GM19240 (cell line): ENCODE measurements around the gene PCBP2.
A peak's percentile ranks its signal among the peaks of the same experiment; 100 is the strongest.
"Not testable (repeated sequence)": the region's sequence is repeated elsewhere in the genome, so short reads cannot be mapped to it uniquely, and the experiment has no call there.

Experiments
- DNase-seq: peaks from one replicate; pipeline ENCODE4 v3.0.0; 2011; ENCODE audit warnings: low spot score; ENCODE audit not compliant: insufficient read length

Gene PCBP2

DNA sequence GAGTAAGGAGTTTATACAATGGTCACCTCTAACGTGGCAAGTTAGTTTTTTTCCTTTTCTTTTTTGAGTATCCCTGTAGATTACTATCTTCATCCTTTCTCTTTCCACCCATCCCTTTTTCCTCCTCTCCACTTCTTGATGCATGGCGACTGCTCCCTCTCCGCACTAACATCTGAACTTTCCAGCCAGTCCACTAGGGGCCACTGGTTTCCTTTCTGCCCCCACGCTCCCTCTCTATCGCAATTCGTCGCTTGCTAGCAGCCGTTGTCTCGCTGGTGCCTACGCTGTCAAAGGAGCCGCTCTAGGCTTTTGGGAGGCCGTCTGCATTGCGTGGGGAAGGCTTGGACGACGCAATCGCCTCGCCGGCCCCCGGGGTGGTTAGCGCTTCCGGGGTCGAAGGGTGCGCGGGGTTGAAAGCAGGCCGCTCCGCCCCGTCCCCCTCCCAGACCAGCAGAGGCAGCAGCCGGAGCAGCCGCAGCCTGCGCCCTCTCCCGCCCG lies at the start of gene PCBP2:
TSS of gene PCBP2 (plus strand) at position 442 of the 498 bp plus-strand sequence. CDS start 2,699 bp downstream, outside the sequence.
- peak; percentile 87 for DNase-seq

DNA sequence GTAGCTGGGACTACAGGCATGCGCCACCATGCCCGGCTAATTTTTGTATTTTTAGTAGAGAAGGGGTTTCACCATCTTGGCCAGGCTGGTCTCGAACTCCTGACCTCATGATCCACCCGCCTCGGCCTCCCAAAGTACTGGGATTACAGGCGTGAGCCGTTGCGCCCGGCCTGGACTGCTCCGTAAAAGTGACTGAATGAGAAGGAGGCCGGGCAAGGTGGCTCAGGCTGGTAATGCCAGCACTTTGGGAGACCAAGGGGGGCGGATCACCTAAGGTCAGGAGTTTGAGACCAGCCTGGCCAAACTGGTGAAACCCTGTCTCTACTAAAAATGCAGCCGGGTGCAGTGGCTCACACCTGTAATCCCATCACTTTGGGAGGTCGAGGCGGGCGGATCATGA lies 49.6 kb upstream of the PCBP2 start:
- not testable (repeated sequence) for DNase-seq

DNA sequence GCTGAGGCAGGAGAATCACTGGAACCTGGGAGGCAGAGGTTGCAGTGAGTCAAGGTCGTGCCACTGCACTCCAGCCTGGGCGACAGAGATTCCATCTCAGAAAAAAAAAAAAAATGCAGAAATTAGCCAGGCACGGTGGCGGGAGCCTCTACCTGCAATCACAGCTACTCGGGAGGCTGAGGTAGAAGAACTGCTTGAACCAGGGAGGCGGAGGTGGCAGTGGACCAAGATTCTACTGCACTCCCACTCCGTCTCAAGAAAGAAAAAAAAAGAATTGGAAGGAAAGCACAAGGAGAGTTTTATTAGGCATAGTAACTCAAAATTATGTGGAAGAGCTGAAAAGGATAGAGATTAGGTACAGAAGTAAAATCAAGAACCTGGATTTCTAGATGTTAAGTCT lies 49.0 kb upstream of the PCBP2 start:
- no peak for DNase-seq

DNA sequence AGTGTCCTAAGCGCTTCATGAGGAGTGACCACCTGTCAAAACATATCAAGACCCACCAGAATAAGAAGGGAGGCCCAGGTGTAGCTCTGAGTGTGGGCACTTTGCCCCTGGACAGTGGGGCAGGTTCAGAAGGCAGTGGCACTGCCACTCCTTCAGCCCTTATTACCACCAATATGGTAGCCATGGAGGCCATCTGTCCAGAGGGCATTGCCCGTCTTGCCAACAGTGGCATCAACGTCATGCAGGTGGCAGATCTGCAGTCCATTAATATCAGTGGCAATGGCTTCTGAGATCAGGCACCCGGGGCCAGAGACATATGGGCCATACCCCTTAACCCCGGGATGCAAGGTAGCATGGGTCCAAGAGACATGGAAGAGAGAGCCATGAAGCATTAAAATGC lies 41.0 kb upstream of the PCBP2 start:
- DNase-seq: no peak

DNA sequence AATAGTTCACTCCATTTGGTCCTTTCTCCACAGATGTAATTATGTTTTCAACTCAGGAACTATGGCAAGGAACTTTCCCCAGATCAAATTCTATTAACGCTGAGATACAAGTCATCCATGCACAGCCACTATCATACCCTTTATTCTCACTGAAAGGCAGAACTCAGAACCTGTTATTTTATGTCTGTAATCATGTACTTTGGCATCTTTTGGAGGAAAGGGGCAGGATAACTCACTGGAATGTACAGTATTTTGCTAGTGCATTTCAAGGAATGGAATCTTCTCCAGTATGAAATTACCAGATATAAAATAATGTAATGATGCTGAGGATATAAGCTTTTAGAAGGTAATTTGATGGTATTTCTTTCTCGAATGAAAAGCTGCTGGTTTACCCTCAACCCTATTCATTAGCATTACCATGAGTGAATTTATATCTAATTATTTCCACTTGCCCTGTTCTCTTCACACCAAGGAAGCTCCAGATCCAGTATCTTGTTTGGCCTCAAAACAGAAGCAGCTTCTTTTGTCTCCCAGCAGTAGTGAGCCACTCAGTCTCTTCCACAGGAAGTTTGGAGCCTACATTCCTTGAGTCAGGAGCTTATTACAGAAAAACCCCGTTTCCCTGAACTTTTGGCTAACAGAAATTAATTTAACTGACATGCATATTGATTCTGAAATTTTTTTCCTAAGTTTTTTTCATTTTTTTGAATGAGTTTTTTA lies 38.3 kb upstream of the PCBP2 start:
- no peak for DNase-seq

DNA sequence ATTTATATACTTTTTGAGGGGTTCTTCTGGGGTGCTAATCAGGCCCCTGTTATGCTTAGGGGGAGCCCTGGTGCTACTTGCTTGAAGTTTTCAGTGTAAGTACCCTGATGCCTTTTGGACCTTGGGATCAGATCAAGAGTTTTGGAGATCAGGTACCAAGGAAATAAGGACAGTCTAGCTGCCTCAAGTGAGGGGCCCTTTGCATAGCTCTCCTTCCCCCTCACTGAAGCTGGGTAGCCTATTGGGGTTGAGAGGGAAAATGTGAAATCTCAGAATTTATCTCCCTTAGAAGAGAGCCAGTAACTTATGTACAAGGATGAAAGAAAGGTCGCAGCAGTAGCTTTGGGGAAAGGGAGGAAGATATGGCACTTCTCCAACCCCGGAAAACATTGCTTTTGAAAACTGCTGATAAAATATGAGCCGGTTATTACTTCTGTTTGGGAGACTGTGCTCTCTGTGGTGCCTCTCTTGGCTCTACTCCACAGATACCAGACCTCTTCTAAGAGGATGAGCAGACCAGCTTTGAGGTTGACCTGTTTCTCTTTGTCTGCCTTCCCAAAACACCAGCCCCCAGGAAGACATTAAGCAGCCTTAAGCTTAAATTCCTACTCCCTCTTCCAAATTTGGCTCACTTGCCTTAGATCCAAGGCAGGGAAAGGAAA lies 37.0 kb upstream of the PCBP2 start:
- no peak for DNase-seq

DNA sequence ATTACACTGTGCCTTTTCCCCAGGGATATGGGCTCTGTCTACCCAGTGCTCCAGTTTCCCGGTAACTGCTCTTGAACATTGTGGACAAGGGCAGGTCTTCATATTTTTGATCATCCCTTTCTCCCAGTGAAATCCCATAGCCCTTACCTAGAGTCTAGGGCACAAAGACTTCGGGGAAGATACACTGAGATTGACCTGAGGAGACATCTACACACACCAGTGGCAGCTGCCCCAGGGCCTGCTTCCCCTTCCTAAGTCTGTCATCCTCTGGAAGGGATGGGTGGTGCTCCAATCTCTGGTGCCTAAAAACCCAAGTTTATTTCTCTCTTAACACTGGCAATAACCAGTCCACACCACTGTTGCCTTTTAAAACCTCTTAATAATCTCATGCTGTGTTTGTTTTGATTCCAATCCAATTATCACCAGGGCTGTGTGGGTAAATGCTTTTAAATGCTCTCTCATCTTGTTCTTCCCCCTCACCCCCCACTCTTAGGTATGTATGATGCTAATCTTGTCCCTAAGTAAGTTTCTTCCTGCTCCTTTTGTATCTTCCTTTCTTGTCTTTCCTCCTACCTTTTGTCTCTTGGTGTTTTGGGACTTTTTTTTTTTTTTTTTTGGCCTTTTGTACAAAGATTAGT lies 36.0 kb upstream of the PCBP2 start:
- DNase-seq: not testable (repeated sequence)

DNA sequence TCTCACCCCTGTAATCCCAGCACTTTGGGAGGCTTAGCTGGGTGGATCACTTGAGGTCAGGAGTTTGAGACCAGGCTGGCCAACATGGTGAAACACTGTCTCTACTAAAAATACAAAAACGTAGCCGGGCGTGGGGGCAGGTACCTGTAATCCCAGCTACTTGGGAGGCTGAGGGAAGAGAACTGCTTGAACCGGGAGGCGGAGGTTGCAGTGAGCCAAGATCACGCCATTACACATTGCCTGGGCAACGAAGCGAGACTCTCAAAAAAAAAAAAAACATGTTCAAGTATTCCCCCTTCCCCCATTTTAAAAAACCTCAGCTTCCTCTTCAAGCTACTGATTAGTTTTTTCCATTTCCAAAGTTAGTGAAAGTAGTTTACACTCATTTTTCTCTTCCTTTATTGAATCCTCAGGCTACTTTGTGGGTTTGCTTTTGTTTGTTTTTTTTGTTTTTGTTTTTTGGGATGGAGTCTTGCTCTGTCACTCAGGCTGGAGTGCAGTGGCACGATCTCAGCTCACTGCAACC lies 34.5 kb upstream of the PCBP2 start:
- DNase-seq: not testable (repeated sequence)

DNA sequence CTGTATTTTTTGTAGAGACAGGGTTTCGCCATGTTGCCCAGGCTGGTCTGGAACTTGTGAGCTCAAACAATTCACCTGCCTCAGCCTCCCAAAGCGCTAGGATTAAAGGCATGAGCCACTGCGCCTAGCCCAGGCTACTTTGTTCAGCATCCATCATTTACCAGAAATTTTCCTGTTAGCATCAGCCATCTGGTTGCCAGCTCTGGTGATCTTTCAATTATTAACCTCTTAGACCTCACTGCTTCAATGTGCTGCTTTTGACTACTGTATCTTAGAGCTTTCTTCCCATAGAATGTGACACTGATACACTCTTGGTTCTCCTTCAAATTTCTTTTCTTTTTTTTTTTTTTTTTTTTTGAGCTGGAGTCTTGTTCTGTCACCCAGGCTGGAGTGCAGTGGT lies 33.7 kb upstream of the PCBP2 start:
- DNase-seq: no peak

DNA sequence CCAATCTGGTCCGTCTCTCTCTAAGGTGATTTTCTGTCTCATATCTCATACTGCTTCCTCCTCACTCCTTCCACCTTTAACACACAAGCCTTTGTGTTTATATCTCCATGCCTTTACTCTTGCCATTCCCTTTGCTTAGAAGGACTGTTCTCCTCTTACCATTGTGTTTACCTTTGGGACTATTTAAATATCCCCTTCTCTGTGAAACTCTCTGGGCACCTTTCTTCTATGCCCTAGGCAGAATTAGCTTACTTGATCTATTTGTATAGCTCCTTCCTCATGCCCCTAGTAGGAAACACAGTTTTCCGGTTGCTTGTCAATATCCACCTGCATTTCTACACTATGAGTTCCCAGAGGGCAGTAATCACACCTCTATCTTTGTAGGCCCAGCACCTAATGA lies 32.1 kb upstream of the PCBP2 start:
- DNase-seq: no peak

DNA sequence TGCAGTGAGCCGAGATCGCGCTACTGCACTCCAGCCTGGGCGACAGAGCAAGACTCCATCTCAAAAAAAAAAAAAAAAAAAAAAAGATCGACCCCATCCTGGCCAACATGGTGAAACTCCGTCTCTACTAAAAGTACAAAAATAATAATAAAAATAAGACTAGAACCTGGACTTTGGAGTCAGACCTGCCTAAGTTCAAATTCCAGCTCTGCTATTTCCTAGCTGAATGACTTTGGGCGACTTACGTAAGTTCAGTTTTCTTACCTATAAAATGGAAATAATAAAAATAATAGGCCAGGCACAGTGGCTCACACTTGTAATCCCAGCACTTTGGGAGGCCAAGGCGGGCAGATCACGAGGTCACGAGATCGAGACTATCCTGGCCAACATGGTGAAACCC lies 29.7 kb upstream of the PCBP2 start:
- not testable (repeated sequence) for DNase-seq

DNA sequence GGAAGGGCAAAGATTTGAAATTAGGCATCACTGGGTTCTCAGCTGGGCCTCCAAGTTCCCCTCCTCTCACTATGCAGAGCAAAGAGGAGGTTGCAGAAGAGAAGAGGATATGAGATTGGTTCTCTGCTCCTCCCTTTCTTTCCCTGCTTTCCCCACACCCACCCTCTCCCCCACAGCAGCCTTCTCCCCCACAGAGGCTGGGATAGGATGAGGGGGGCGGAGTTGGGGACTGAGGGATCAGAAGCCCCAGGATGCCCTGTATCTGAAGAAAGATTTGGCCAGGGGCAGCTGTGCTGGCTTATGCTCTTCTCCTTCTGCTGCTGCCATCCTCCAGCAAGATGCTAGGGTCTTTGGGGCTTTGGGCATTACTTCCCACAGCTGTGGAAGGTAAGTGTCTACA lies 28.3 kb upstream of the PCBP2 start, which contains the start of gene AMHR2:
TSS of gene AMHR2 (plus strand) at position 259 of the 400 bp plus-strand sequence. CDS start at position 339, 80 bp downstream.
- no peak for DNase-seq

DNA sequence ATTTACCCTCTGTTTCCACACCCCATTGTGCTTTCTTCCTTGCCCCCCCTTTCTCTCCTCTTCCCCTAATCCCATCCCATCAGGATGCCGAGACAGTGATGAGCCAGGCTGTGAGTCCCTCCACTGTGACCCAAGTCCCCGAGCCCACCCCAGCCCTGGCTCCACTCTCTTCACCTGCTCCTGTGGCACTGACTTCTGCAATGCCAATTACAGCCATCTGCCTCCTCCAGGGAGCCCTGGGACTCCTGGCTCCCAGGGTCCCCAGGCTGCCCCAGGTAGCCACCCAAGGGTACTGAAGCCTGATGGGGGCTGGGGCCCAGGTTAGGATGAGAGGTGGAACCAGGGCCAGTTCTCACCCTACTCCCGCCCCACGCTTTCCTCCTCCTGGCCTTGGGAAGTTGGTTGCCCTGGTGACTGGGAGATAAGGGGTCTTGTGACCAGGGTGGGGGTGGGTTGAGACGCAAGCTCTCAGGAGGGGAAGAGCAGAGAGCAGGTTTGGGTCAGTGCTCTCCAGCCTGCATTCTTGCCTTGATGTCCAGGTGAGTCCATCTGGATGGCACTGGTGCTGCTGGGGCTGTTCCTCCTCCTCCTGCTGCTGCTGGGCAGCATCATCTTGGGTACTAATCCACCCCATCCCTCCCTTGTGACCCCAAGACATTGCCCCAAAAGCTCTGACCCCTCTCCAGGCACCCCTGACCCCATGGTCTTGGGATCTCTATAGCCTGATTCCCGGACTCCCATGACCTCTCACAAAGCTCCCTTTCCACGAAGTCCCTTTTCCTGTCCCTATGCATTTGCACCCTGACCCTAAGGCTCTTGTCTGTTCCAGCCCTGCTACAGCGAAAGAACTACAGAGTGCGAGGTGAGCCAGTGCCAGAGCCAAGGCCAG lies 27.0 kb upstream of the PCBP2 start:
- DNase-seq: no peak

DNA sequence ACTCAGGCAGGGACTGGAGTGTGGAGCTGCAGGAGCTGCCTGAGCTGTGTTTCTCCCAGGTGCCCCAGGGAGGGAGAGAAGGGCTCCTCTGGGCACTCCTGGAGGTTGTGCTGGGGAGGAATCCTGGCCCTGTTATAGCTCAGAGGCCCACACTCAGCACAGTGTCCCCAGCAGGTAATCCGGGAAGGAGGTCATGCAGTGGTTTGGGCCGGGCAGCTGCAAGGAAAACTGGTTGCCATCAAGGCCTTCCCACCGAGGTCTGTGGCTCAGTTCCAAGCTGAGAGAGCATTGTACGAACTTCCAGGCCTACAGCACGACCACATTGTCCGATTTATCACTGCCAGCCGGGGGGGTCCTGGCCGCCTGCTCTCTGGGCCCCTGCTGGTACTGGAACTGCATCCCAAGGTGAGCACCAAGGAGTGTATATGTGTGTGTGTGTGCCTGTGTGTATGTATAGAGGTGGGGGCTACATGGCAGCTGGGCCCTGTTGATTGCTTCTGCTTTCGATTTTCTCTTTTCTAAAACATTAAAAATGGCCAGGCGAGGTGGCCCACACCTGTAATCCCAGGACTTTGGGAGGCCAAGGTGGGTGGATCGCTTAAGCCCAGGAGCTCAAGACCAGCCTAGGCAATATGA lies 26.3 kb upstream of the PCBP2 start:
- no peak for DNase-seq

DNA sequence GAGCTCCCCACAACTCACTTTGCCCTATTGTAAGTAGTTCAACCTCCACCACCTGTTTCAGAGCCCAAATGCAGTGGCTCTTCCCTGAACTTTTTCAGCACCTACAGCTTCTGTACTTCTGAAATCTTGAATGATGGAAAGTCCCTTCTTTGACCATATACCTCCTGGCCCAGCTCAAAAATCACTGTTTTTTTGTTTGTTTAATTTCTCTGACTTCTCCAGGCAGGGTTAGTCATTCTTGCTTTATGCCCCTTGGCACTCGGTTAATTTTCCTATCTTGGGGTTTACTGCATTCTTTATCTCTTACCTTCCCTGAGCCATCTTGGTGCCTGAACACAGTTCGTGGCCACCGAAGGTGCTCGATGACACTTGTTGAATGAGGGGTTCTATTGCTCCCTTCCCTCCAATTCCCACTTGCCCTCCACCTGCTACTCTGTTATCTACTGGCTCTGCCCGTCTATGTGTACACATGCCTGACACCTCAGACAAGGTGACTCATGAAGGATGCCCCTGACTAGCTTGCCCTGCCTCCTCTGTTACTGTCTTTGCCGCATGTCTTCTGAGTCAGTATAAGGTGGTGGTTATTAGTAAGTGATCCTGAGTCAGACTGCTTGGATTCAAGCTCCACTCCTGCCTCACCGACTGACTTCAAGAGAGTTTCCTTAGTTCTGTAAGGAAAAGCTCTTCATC lies 23.9 kb upstream of the PCBP2 start:
- no peak for DNase-seq

DNA sequence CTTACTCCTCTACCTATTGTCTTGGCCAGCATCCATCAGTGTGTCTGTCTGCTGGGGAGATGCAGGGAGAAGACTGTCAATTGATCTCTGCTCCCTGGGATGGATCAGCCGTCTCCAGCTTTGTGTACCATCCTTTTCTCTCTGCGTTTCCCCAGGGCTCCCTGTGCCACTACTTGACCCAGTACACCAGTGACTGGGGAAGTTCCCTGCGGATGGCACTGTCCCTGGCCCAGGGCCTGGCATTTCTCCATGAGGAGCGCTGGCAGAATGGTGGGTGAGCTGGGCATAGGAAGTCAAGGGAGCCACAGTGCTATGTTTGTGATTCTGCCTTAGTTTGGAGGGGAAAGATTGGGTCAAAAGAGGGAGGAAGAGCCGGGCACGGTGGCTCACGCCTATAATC lies 23.2 kb upstream of the PCBP2 start:
- no peak for DNase-seq

DNA sequence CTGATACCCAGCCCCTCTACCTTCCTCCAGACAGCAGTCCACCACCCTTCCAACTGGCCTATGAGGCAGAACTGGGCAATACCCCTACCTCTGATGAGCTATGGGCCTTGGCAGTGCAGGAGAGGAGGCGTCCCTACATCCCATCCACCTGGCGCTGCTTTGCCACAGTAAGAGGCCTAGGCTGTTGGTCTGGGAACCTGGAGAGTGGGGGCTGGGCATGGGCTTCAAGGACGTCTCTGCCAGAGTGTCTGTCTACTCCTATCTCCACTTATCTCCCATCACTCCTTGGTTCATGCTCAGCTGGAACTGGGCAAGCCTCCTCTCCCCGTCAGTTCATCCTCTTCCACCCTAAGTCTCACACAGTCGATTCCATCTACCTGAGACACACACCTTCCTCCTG lies 21.8 kb upstream of the PCBP2 start:
- no peak for DNase-seq

DNA sequence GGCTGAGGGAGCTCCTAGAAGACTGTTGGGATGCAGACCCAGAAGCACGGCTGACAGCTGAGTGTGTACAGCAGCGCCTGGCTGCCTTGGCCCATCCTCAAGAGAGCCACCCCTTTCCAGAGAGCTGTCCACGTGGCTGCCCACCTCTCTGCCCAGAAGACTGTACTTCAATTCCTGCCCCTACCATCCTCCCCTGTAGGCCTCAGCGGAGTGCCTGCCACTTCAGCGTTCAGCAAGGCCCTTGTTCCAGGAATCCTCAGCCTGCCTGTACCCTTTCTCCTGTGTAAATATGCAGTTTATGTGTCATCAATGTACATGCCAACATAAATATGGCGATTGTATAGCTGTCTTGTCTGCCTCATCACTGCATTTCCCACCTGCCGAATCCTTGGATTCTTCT lies 20.7 kb upstream of the PCBP2 start:
- DNase-seq: no peak

DNA sequence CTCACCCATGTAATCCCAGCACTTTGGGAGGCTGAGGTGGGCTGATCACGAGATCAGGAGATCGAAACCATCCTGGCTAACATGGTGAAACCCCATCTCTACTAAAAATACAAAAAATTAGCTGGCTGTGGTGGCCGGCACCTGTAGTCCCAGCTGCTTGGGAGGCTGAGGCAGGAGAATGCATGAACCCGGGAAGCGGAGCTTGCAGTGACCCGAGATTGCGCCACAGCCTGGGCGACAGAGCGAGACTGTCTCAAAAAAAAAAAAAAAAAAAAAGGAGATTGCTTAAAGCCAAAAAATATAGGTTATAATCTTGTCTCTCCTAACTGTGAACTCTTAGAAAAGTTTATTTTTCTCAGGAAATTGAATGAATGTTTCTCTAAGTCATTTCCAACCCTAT lies 16.6 kb upstream of the PCBP2 start:
- not testable (repeated sequence) for DNase-seq

DNA sequence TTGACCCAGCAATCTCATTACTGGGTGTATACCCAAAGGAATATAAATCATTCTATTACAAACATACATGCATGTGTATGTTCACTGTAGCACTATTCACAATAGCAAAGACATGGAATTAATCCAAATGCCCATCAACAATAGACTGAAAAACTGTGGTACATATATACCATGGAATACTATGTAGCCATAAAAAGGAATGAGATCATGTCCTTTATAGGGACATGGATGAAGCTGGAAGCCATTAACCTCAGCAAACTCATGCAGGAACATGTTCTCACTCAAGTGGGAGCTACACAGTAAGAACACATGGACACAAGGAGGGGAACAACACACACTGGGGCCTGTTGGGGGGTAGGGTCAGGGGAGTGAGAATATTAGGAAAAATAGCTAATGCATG lies 12.3 kb upstream of the PCBP2 start:
- DNase-seq: not testable (repeated sequence)
